ENCODE results near the gene PAK6. TPM values are rescaled to one million over a fixed set of nuclear protein-coding genes. Genes with fewer than 3 reads are reported as not detected.

The PAK6 gene
- total and polyA plus RNA-seq, 9 of the 15 experiments (the other 6 are each of a cell fraction or from before 2014, with no cell fraction given) = 0.03 to 0.74 (median 0.16) TPM; not detected in 2

- peaks cover 0 to 25% of the 10 kb centered on the region in 2 experiments; a peak in 2 of 5 replicates for H3K27me3 ChIP-seq (ENCODE audit: control insufficient read depth in 2 of 2, insufficient read depth in 2 of 2, low read length in 2 of 2)
- no peaks in the 10 kb centered on the region for H3K9me1 ChIP-seq (ENCODE audit: control insufficient read depth, insufficient read depth, low read length)
- no peak overlapping the region for H3K4me3 ChIP-seq
- intact Hi-C loops (cut with micrococcal nuclease) = no loop called here
- ChIA-PET POLR2A (interaction anchor here (0.7 to 1.0 kb wide), 2 partner anchors 10 to 969 kb away, joined by 3 to 4 read pairs; no protein-coding TSS in a partner anchor), CTCF (ENCODE audit: low intra/inter-chr PET ratio) (no interaction called here)
- FAIRE-seq (no peak), ATAC-seq (no peak), DNase-seq (ENCODE audit: extremely low read depth in 1 of 4, low spot score in 3 of 4) (no peak)
- in situ Hi-C loops (cut with MboI) = no loop called here
- no peaks in the 10 kb centered on the region for H3K9me3 ChIP-seq (replicated peaks; ENCODE audit: control insufficient read depth, insufficient read depth, low read depth, low read length)
- TF ChIP-seq RCOR1 (IDR thresholded peaks at IDR 0.05; ENCODE audit: borderline replicate concordance in 1 of 2, low read depth in 2 of 2, low read length in 2 of 2) (no peak), FOXA3 (CRISPR knock-in tag; conservative IDR thresholded peaks at IDR 0.05 in 1 of 2, IDR thresholded peaks at IDR 0.05 in 1 of 2) (no peak), ZFPM2 (CRISPR knock-in tag; IDR thresholded peaks at IDR 0.05) (no peak), KDM2B (CRISPR knock-in tag; IDR thresholded peaks at IDR 0.05) (no peak), SOX6 (IDR thresholded peaks at IDR 0.05) (no peak), ZC3H8 (IDR thresholded peaks at IDR 0.05) (no peak), ZNF24 (IDR thresholded peaks at IDR 0.05) (no peak), PTBP1 (IDR thresholded peaks at IDR 0.05; ENCODE audit: low read depth, low read length) (no peak), RNF2 (IDR thresholded peaks at IDR 0.05) (no peak), ZNF124 (CRISPR knock-in tag; IDR thresholded peaks at IDR 0.05) (no peak), SUPT5H (IDR thresholded peaks at IDR 0.05) (no peak), ZEB2 (IDR thresholded peaks at IDR 0.05) (no peak), ARID4B (CRISPR knock-in tag; IDR thresholded peaks at IDR 0.05) (no peak)
- H3K4me1 ChIP-seq (replicated peaks in 1 of 2; ENCODE audit: control insufficient read depth in 2 of 2, insufficient read depth in 2 of 2, low read length in 2 of 2) = peaks cover 19 to 38% of the 10 kb centered on the region in 2 experiments; a peak in 4 of 5 replicates
- 0 out of 4 replicates have a peak overlapping the region, but pooled peaks of 1 of the 2 experiments have one; percentile 26 for H3K9ac ChIP-seq (ENCODE audit: insufficient read depth in 1 of 2, low read depth in 2 of 2, low read length in 2 of 2)
- H3K27ac ChIP-seq (ENCODE audit: extremely low read depth, low read depth, low read length) = no peak overlapping the region
- WGBS (ENCODE audit: insufficient coverage, low coverage, missing lambda C conversion rate) = 45% methylated on average over 14 of the region's 17 CpGs
- no peaks in the 10 kb centered on the region for H3K36me3 ChIP-seq (ENCODE audit: control insufficient read depth, insufficient read depth, low read length)
- H3K4me2 ChIP-seq (ENCODE audit: insufficient read depth, low read length) = no peak overlapping the region
- H4K20me1 ChIP-seq (replicated peaks; ENCODE audit: control insufficient read depth, insufficient read depth, low read length) = 0 out of 2 replicates have a peak, but pooled peaks cover 2% of the 10 kb centered on the region
- no peak overlapping the region for H2AFZ ChIP-seq (ENCODE audit: low read depth, low read length)
- H3K79me2 ChIP-seq (ENCODE audit: control insufficient read depth, insufficient read depth, low read length) = no peaks in the 10 kb centered on the region
- no TSS peak for BruUV-seq (replicated peaks)
Measured at GRCh38 chr15:40298216-40298935, 59.5 kb downstream of the PAK6 start.

Data from K562 (cell line).